K562 (cell line): ENCODE data around the gene USP20. TPM values are rescaled to one million over a fixed set of nuclear protein-coding genes. Genes with fewer than 3 reads are reported as not detected.

ENCODE experiments used
- ATF7 ChIP-seq: fragments of 450-650 bp; IDR thresholded peaks from 2 replicates; pipeline ENCODE4 v1.7.1; 2014; ENCODE audit warnings: mild to moderate bottlenecking, moderate library complexity
- BCL6 ChIP-seq: fragments of 250-450 bp; sonication (Bioruptor Pico); IDR thresholded peaks from 2 replicates; pipeline ENCODE4 v1.4.0; 2020
- BMI1 ChIP-seq: fragments of 150-350 bp; IDR thresholded peaks from 2 replicates; pipeline ENCODE4 v1.6.1; 2014; ENCODE audit warnings: low read length
- CGGBP1 ChIP-seq: fragments of 250-450 bp; sonication (Bioruptor Pico); IDR thresholded peaks from 2 replicates; pipeline ENCODE4 v1.9.0; 2021; ENCODE audit warnings: mild to moderate bottlenecking
- CTCF ChIP-seq, 3 experiments: IDR thresholded peaks in 2 of 3; conservative IDR thresholded peaks in 1 of 3; 2 replicates each; pipeline ENCODE4 v1.5.1; 2011 to 2012; ENCODE audit warnings: low read length in 3 of 3, mild to moderate bottlenecking in 3 of 3, control low read depth in 2 of 3, improper control_type of control experiment in 1 of 3, inconsistent platforms in 1 of 3, low read depth in 1 of 3, mixed read lengths in 1 of 3, moderate library complexity in 1 of 3; ENCODE audit not compliant: insufficient read depth in 2 of 3
- E2F1 ChIP-seq: sonication (generic); formaldehyde crosslinking; IDR thresholded peaks from 2 replicates; pipeline ENCODE4 v1.8.1; 2023; ENCODE audit warnings: mild to moderate bottlenecking, missing genetic modification reagents, moderate library complexity
- ELF1 ChIP-seq: fragments of 200-800 bp; sonication (Bioruptor generic); IDR thresholded peaks from 2 replicates; pipeline ENCODE4 v1.6.1; 2016; ENCODE audit warnings: missing genetic modification characterization, missing compliant biosample characterization
- ELK1 ChIP-seq: sonication (generic); formaldehyde crosslinking; IDR thresholded peaks from 2 replicates; pipeline ENCODE4 v1.8.1; 2022; ENCODE audit warnings: missing genetic modification reagents
- ID3 ChIP-seq, 2 experiments: fragments of 250-450 bp in 1 of 2; fragments of 450-650 bp in 1 of 2; sonication (Bioruptor Pico) in 1 of 2; IDR thresholded peaks; 2 replicates each; pipeline versions ENCODE4 v1.6.1 to v1.8.0; 2016 to 2021; ENCODE audit warnings: mild to moderate bottlenecking in 2 of 2, moderate library complexity in 2 of 2, missing compliant biosample characterization in 1 of 2, missing genetic modification characterization in 1 of 2
- KLF1 ChIP-seq: fragments of 450-650 bp; IDR thresholded peaks from 2 replicates; pipeline ENCODE4 v1.6.1; 2016; ENCODE audit warnings: missing genetic modification characterization, missing compliant biosample characterization
- LCOR ChIP-seq: sonication (generic); formaldehyde crosslinking; IDR thresholded peaks from 2 replicates; pipeline ENCODE4 v1.8.0; 2022; ENCODE audit warnings: mild to moderate bottlenecking, missing genetic modification reagents
- NEUROD1 ChIP-seq: fragments of 150-350 bp; IDR thresholded peaks from 2 replicates; pipeline ENCODE4 v1.6.1; 2014; ENCODE audit warnings: borderline replicate concordance, low read length, low read depth; ENCODE audit not compliant: partially characterized antibody
- NR1H2 ChIP-seq: sonication (generic); formaldehyde crosslinking; IDR thresholded peaks from 2 replicates; pipeline ENCODE4 v1.4.0; 2020; ENCODE audit warnings: mild to moderate bottlenecking, missing genetic modification reagents
- POU5F1 ChIP-seq: fragments of 150-350 bp; IDR thresholded peaks from 2 replicates; pipeline ENCODE4 v1.6.1; 2014; ENCODE audit warnings: borderline replicate concordance, low read length, low read depth, mild to moderate bottlenecking; ENCODE audit not compliant: partially characterized antibody
- PTBP1 ChIP-seq: fragments of 200-400 bp; formaldehyde crosslinking; IDR thresholded peaks from 2 replicates; pipeline ENCODE4 v1.6.1; 2017; ENCODE audit warnings: low read depth, low read length
- TAF15 ChIP-seq: fragments of 200-400 bp; formaldehyde crosslinking; IDR thresholded peaks from 2 replicates; pipeline ENCODE4 v1.6.1; 2017; ENCODE audit warnings: mild to moderate bottlenecking, low read depth, low read length, moderate library complexity
- ZC3H8 ChIP-seq: fragments of 450-650 bp; IDR thresholded peaks from 2 replicates; pipeline ENCODE4 v1.6.1; 2017
- ZNF143 ChIP-seq: sonication (generic); formaldehyde crosslinking; IDR thresholded peaks from 2 replicates; pipeline ENCODE4 v1.9.0; 2022; ENCODE audit warnings: mild to moderate bottlenecking, missing genetic modification reagents
- ZNF551 ChIP-seq: fragments of 250-450 bp; sonication (Bioruptor Pico); IDR thresholded peaks from 2 replicates; pipeline ENCODE4 v1.5.0; 2021; ENCODE audit warnings: mild to moderate bottlenecking, moderate library complexity
- ZNF655 ChIP-seq: fragments of 250-450 bp; sonication (Bioruptor Pico); IDR thresholded peaks from 2 replicates; pipeline ENCODE4 v1.5.0; 2021
- polyA plus RNA-seq, 8 experiments: library from polyadenylated mRNA; depleted of rRNA in 4 of 8; stranded (reverse) in 5 of 8; unstranded in 3 of 8; fragments of >200 nt; fragmentation: Nextera tagmentation in 2 of 8; fragmentation: Illumina TruSeq in 1 of 8; extraction: Ambion mirVana in 2 of 8; extraction: Trizol in 1 of 8; gene quantifications; 2 replicates each; pipeline versions ENCODE4 v1.2.1 to v1.2.3, GENCODE V29; 2011 to 2014; ENCODE audit warnings: inconsistent platforms in 1 of 8, missing spikeins in 1 of 8
- total RNA-seq, 7 experiments: library from RNA; depleted of rRNA in 6 of 7; stranded (reverse); fragments of >200 nt in 6 of 7; fragmentation: Illumina TruSeq in 2 of 7; extraction: Trizol in 2 of 7; gene quantifications; 2 replicates each; pipeline versions ENCODE4 v1.2.1 to v1.2.3, GENCODE V29; 2011 to 2021; ENCODE audit warnings: low replicate concordance in 1 of 7

USP20 gene
- total and polyA plus RNA-seq, 9 of the 15 experiments (the other 6 are each of a cell fraction or from before 2014, with no cell fraction given), result 1.9 to 136 (median 49.1) TPM

- TF ChIP-seq ID3 (CRISPR knock-in tag; IDR thresholded peaks at IDR 0.05) (no peak), ID3 (tag; IDR thresholded peaks at IDR 0.05) (no peak), ZC3H8 (no peak), NEUROD1 (no peak), TAF15 (no peak), KLF1 (tag) (peak; percentile 50; the same call in 1 of the 2 replicates), PTBP1 (no peak), E2F1 (peak; percentile 77; the same call in 1 of the 2 replicates), ELF1 (tag) (peak; percentile 89), NR1H2 (CRISPR knock-in tag) (no peak), ELK1 (CRISPR knock-in tag) (no peak), ZNF143 (CRISPR knock-in tag) (no peak), CTCF (IDR thresholded peaks at IDR 0.05 in 2 of 3, conservative IDR thresholded peaks at IDR 0.05 in 1 of 3; ENCODE audit: insufficient read depth in 2 of 3, low read depth in 1 of 3, low read length in 3 of 3) (peak in 1 of 3 experiments; percentile 3; a peak in 1 of 6 replicates), LCOR (no peak), ZNF655 (no peak), CGGBP1 (CRISPR knock-in tag) (no peak), ZNF551 (CRISPR knock-in tag) (no peak), BCL6 (CRISPR knock-in tag) (no peak), BMI1 (no peak), POU5F1 (no peak), ATF7 (peak; percentile 85)
These were observed 32.2 kb upstream of the USP20 start, which contains the start of gene TOR1B (continued) for GRCh38 chr9:129802833-129803675.
